Trophoblast cell (in vitro differentiated cells and primary cell): ENCODE measurements around the gene ZNF829. TPM values are rescaled to one million over a fixed set of nuclear protein-coding genes. Genes with fewer than 3 reads are reported as not detected.
A peak's percentile ranks its signal among the peaks of the same experiment; 100 is the strongest.

Source experiments
- DNase-seq, 2 donors: peaks; one replicate each; pipeline ENCODE4 v3.0.0-alpha.2; 2016
- H2AFZ ChIP-seq: 2 replicates; pipeline ENCODE4 v1.6.1; 2013; ENCODE audit warnings: low read length, moderate library complexity, mild to moderate bottlenecking; ENCODE audit not compliant: insufficient read depth, poor library complexity
- H2AK5ac ChIP-seq: 2 replicates; pipeline ENCODE4 v1.6.1; 2013; ENCODE audit warnings: mild to moderate bottlenecking, low read length
- H2BK120ac ChIP-seq: 2 replicates; pipeline ENCODE4 v1.6.1; 2013; ENCODE audit warnings: low read length, mild to moderate bottlenecking, moderate library complexity; ENCODE audit not compliant: insufficient read depth, poor library complexity
- H2BK12ac ChIP-seq: 2 replicates; pipeline ENCODE4 v1.6.1; 2013; ENCODE audit warnings: mild to moderate bottlenecking, low read length, moderate library complexity
- H2BK5ac ChIP-seq: 2 replicates; pipeline ENCODE4 v1.6.1; 2013; ENCODE audit warnings: low read length, low read depth, moderate library complexity, mild to moderate bottlenecking; ENCODE audit not compliant: poor library complexity
- H3K14ac ChIP-seq: 2 replicates; pipeline ENCODE4 v1.6.1; 2013; ENCODE audit warnings: mild to moderate bottlenecking, low read length
- H3K18ac ChIP-seq: 2 replicates; pipeline ENCODE4 v1.6.1; 2013; ENCODE audit warnings: mild to moderate bottlenecking, low read length
- H3K23ac ChIP-seq: 2 replicates; pipeline ENCODE4 v1.6.1; 2013; ENCODE audit warnings: low read length
- H3K27ac ChIP-seq: 2 replicates; pipeline ENCODE4 v1.5.1; 2013; ENCODE audit warnings: low read depth, mild to moderate bottlenecking, inconsistent platforms, low read length, moderate library complexity
- H3K27me3 ChIP-seq: 2 replicates; pipeline ENCODE4 v1.6.1; 2013; ENCODE audit warnings: inconsistent platforms, mild to moderate bottlenecking, low read length, moderate library complexity; ENCODE audit not compliant: insufficient read depth
- H3K36me3 ChIP-seq, 2 experiments: 1 replicate in 1 of 2; 2 replicates in 1 of 2; pipeline ENCODE4 v1.6.1; 2013; ENCODE audit warnings: low read length in 2 of 2, mild to moderate bottlenecking in 2 of 2, moderate library complexity in 1 of 2; ENCODE audit not compliant: insufficient read depth in 2 of 2, control insufficient read depth in 1 of 2
- H3K4ac ChIP-seq: 2 replicates; pipeline ENCODE4 v1.6.1; 2013; ENCODE audit warnings: low read depth, mild to moderate bottlenecking, low read length, moderate library complexity
- H3K4me1 ChIP-seq, 2 experiments: 1 replicate in 1 of 2; 2 replicates in 1 of 2; pipeline ENCODE4 v1.6.1; 2013; ENCODE audit warnings: low read length in 2 of 2, mild to moderate bottlenecking in 2 of 2, moderate library complexity in 1 of 2; ENCODE audit not compliant: insufficient read depth in 2 of 2, control insufficient read depth in 1 of 2
- H3K4me2 ChIP-seq: 2 replicates; pipeline ENCODE4 v1.6.1; 2013; ENCODE audit warnings: inconsistent platforms, mild to moderate bottlenecking, low read length, moderate library complexity
- H3K4me3 ChIP-seq: 2 replicates; pipeline ENCODE4 v1.5.1; 2013; ENCODE audit warnings: mild to moderate bottlenecking, low read depth, low read length, inconsistent platforms
- H3K79me1 ChIP-seq: one replicate; pipeline ENCODE4 v1.6.1; 2013; ENCODE audit warnings: low read length
- H3K79me2 ChIP-seq: 2 replicates; pipeline ENCODE4 v1.6.1; 2013; ENCODE audit warnings: low read length, mild to moderate bottlenecking; ENCODE audit not compliant: control insufficient read depth, insufficient read depth, poor library complexity
- H3K9ac ChIP-seq: 2 replicates; pipeline ENCODE4 v1.6.1; 2013; ENCODE audit warnings: mild to moderate bottlenecking, low read length
- H3K9me3 ChIP-seq: 2 replicates; pipeline ENCODE4 v1.6.1; 2013; ENCODE audit warnings: low read depth, mild to moderate bottlenecking, control low read depth, inconsistent platforms, low read length; ENCODE audit not compliant: insufficient read depth
- H4K12ac ChIP-seq: 2 replicates; pipeline ENCODE4 v1.6.1; 2013; ENCODE audit warnings: low read depth, mild to moderate bottlenecking, low read length, moderate library complexity
- H4K8ac ChIP-seq: 2 replicates; pipeline ENCODE4 v1.6.1; 2013; ENCODE audit warnings: low read depth, mild to moderate bottlenecking, low read length, moderate library complexity
- H4K91ac ChIP-seq: one replicate; pipeline ENCODE4 v1.6.1; 2013; ENCODE audit warnings: low read depth, mild to moderate bottlenecking, low read length, moderate library complexity
- WGBS: extraction: QIAGEN DNeasy Blood & Tissue Kit; methylation state at CpG from one replicate; pipeline ENCODE4 v1.1.7; 2013; ENCODE audit warnings: missing lambda C conversion rate; ENCODE audit not compliant: insufficient read length, insufficient coverage; ENCODE audit errors: extremely low coverage; 5-methylcytosine and 5-hydroxymethylcytosine counted together
- polyA plus RNA-seq: library from polyadenylated mRNA; stranded (reverse); fragments of 200-250 nt; gene quantifications from 2 replicates; pipeline ENCODE4 v1.2.3, GENCODE V29; 2013

Gene ZNF829
- 2.3 and 2.4 TPM in 2 replicates for polyA plus RNA-seq

- Histone ChIP-seq H3K14ac (peak within 1 kb of the TSS; percentile 81), H3K9me3 (peaks cover 7% of the 10 kb centered on the region), H2AFZ (peak within 1 kb of the TSS; percentile 91), H4K91ac (peak within 1 kb of the TSS; percentile 85), H3K4me1 (peaks cover 3 to 6% of the 10 kb centered on the region in 2 experiments), H4K8ac (peak within 1 kb of the TSS; percentile 77), H2AK5ac (no peak within 1 kb of the TSS), H3K4me2 (peak within 1 kb of the TSS; percentile 83), H3K27ac (peak within 1 kb of the TSS; percentile 77), H3K79me1 (peaks cover 5% of the 10 kb centered on the region), H3K36me3 (peaks cover 2 to 6% of the 10 kb centered on the region in 2 experiments), H3K79me2 (peaks cover 6% of the 10 kb centered on the region), H3K18ac (peak within 1 kb of the TSS; percentile 67), H2BK120ac (peak within 1 kb of the TSS; percentile 75), H3K23ac (peak within 1 kb of the TSS; percentile 70), H2BK5ac (peak within 1 kb of the TSS; percentile 77), H3K4ac (peak within 1 kb of the TSS; percentile 35), H3K4me3 (peak within 1 kb of the TSS; percentile 88), H3K9ac (peak within 1 kb of the TSS; percentile 88), H2BK12ac (no peak within 1 kb of the TSS), H3K27me3 (no peaks in the 10 kb centered on the region), H4K12ac (peak within 1 kb of the TSS; percentile 72)
- DNase-seq: peak; percentile 93 to 94
- WGBS: 100% methylated on average over 2 of the region's 57 CpGs
Measured at GRCh38 chr19:36915992-36916830, at the start of gene ZNF829, which contains the start of gene ZNF568. TSS of gene ZNF829 (minus strand) at chr19:36916291. CDS start at chr19:36915167, 1,124 bp downstream. TSS of gene ZNF568 (plus strand) at chr19:36916332. CDS start at chr19:36922771, 6,439 bp downstream.

DNA sequence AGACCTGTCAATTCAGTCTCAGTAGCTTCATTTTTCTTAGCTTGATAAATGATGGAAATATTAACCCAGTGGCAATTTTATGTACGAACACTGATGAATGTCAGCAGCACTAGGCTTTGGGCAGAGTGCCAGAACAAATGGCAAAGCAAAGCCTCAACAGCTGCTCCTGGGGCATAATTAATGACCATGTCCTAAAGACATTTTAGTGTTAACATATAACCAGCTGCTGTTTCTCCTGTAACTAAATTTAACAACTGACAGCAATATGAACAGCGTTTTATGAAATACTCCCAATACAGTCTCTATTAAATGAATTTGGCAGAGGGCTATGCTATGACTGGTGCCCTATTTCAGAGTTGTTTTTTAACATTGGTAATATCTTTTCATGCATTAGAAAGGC lies 47.2 kb upstream of the ZNF829 start:
- Histone ChIP-seq H3K23ac (no peak overlapping the region), H3K79me2 (no peaks in the 10 kb centered on the region), H3K4me2 (no peak overlapping the region), H2BK12ac (no peak overlapping the region), H3K14ac (no peak overlapping the region), H3K27ac (no peak overlapping the region), H3K4ac (no peak overlapping the region), H3K9ac (no peak overlapping the region), H2AK5ac (no peak overlapping the region), H3K18ac (no peak overlapping the region), H2BK5ac (no peak overlapping the region), H4K12ac (no peak overlapping the region), H3K27me3 (no peaks in the 10 kb centered on the region), H3K36me3 (no peaks in the 10 kb centered on the region), H3K9me3 (peaks cover 8% of the 10 kb centered on the region), H4K8ac (no peak overlapping the region), H3K4me3 (no peak overlapping the region), H3K79me1 (no peaks in the 10 kb centered on the region), H4K91ac (no peak overlapping the region), H2BK120ac (no peak overlapping the region), H2AFZ (no peak overlapping the region), H3K4me1 (no peaks in the 10 kb centered on the region)
- no CpG with 5 or more reads among the region's 2 CpGs for WGBS
- DNase-seq: no peak

DNA sequence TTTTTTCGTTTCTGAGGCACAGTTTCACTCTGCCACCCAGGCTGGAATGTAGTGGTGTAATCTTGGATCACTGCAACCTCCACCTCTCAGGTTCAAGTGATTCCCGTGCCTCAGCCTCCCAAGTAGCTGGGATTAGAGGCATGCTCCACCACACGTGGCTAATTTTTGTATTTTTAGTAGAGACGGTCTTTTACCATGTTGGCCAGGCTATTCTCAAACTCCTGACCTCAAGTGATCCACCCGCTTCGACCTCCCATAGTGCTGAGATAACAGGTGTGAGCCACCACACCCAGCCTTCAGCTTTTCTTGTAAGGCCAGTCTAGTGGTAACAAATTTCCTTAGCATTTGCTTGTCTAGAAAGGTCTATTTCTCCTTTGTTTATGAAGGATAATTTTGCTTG lies 46.3 kb upstream of the ZNF829 start:
- Histone ChIP-seq H3K4me1 (no peaks in the 10 kb centered on the region), H2BK120ac (no peak overlapping the region), H3K79me2 (no peaks in the 10 kb centered on the region), H3K9me3 (peaks cover 8% of the 10 kb centered on the region), H2BK5ac (no peak overlapping the region), H3K79me1 (no peaks in the 10 kb centered on the region), H3K14ac (no peak overlapping the region), H3K4ac (no peak overlapping the region), H4K91ac (no peak overlapping the region), H3K27me3 (no peaks in the 10 kb centered on the region), H2BK12ac (no peak overlapping the region), H4K8ac (no peak overlapping the region), H3K4me2 (no peak overlapping the region), H3K27ac (no peak overlapping the region), H2AFZ (no peak overlapping the region), H3K18ac (no peak overlapping the region), H3K4me3 (no peak overlapping the region), H4K12ac (no peak overlapping the region), H3K23ac (no peak overlapping the region), H3K9ac (no peak overlapping the region), H3K36me3 (no peaks in the 10 kb centered on the region), H2AK5ac (no peak overlapping the region)
- DNase-seq: no peak
- no CpG with 5 or more reads among the region's 6 CpGs for WGBS

- no peak overlapping the region for H2AK5ac ChIP-seq
- H3K27ac ChIP-seq: no peak overlapping the region
Measured at GRCh38 chr19:36950335-36951119, 34.4 kb upstream of the ZNF829 start.

More at GRCh38 chr19:36950335-36951119, 34.4 kb upstream of the ZNF829 start:
- Histone ChIP-seq H2BK12ac (no peak overlapping the region), H3K79me1 (no peaks in the 10 kb centered on the region), H3K4me2 (no peak overlapping the region), H3K14ac (no peak overlapping the region), H3K23ac (no peak overlapping the region), H3K36me3 (peaks cover 0 to 3% of the 10 kb centered on the region in 2 experiments), H4K12ac (no peak overlapping the region), H2AFZ (no peak overlapping the region), H3K4ac (no peak overlapping the region), H4K91ac (no peak overlapping the region), H3K4me3 (no peak overlapping the region), H3K4me1 (no peaks in the 10 kb centered on the region), H3K9me3 (peaks cover 2% of the 10 kb centered on the region), H2BK120ac (no peak overlapping the region), H4K8ac (no peak overlapping the region), H3K79me2 (no peaks in the 10 kb centered on the region), H3K18ac (no peak overlapping the region), H2BK5ac (no peak overlapping the region), H3K27me3 (no peaks in the 10 kb centered on the region), H3K9ac (no peak overlapping the region)
- WGBS: no CpG with 5 or more reads among the region's 5 CpGs
- no peak for DNase-seq
